Limb (tissue), 2 donors: ENCODE measurements around the gene AHNAK.
"Not testable (repeated sequence)": the region's sequence is repeated elsewhere in the genome, so short reads cannot be mapped to it uniquely, and the experiment has no call there.

ENCODE experiments used
- DNase-seq, 2 donors: peaks; one replicate each; pipeline ENCODE4 v3.0.0-alpha.2; 2016; ENCODE audit errors: extremely low spot score in 2 of 2

Gene AHNAK

GRCh38 chr11:62386083-62386482, 160.5 kb downstream of the AHNAK start:
- DNase-seq = not testable (repeated sequence)

- DNase-seq = no peak
These were observed 162.8 kb downstream of the AHNAK start for GRCh38 chr11:62383822-62384221.
